GM18951 (cell line): ENCODE data around the gene SRD5A3.
"Not testable (repeated sequence)": the region's sequence is repeated elsewhere in the genome, so short reads cannot be mapped to it uniquely, and the experiment has no call there.

Experiments used
- POLR2A ChIP-seq: IDR thresholded peaks from 4 replicates; pipeline ENCODE4 v1.6.1; 2011; ENCODE audit warnings: mild to moderate bottlenecking; ENCODE audit not compliant: insufficient read length, insufficient read depth; ENCODE audit errors: extremely low read depth
- in situ Hi-C: fragments of 300-500 bp; cut with MboI; formaldehyde crosslinking; loops from one replicate; pipeline ENCODE4 v1.12.0; 2022; ENCODE audit warnings: low sequenced_read_pairs, mixed read lengths, inconsistent platforms; ENCODE audit not compliant: unreplicated experiment

The SRD5A3 gene

DNA sequence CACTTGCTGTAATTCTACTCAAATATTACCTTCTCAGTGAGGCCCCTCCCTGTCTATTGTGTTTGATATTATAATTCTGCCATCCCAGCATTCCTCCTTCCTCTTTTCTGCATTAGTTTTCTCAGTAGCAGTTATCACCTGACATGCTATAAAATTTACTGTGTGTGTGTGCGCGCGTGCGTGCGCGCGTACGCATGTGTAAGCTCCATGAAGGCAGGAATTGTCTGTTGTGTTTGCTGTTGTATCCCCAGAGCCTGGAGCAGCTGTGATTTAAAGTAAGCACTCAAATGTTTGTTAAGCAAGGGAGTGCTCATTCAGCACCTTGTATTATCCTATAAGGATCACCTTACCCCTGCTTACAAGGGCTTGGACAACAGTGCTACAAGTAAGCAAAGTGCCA, 8.6 kb downstream of the SRD5A3 start:
- TF ChIP-seq POLR2A = no peak
- in situ Hi-C loops = no loop called here

DNA sequence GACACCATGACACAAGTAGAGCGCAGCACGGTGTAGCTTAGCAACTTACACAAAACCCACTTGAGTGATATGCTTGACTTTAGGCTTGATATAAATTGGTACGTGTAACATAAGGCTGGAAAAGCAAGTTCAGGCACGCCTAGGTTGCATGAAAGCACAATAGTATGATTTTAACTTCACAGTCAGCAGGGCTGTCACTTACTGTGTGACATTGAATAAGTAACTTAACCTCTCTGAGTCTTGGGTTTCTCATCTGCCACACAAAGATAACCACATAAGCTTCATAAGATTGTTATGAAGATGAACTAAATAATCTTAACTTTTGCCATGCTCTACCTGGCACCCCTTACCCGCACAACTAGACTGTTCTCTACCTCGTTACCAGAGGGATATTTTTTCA, 9.5 kb downstream of the SRD5A3 start:
- in situ Hi-C loops = no loop called here
- no peak for TF ChIP-seq POLR2A

DNA sequence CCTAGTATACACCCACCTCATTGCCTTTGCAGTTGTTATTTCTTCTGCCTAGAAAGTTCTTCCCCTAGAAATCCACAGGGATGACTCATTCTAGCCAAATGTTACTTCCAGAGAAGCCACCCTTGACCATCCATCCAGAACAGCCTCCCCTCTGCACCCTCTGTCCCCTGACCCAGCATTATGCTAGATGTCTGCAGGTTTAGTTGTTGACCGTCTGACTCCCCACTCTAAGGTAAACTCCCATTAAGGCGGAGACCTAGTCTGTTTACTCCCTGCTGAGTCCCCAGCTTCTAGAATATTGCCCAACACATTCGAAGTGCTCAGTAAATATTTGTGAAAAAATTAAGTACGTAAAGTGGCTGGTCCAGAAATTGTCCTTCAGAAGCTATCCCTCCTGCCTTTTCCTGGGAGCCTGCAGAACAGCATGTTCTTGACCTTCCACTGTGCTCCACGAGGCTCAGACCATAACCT, 11.0 kb downstream of the SRD5A3 start:
- no peak for TF ChIP-seq POLR2A
- in situ Hi-C loops = no loop called here

DNA sequence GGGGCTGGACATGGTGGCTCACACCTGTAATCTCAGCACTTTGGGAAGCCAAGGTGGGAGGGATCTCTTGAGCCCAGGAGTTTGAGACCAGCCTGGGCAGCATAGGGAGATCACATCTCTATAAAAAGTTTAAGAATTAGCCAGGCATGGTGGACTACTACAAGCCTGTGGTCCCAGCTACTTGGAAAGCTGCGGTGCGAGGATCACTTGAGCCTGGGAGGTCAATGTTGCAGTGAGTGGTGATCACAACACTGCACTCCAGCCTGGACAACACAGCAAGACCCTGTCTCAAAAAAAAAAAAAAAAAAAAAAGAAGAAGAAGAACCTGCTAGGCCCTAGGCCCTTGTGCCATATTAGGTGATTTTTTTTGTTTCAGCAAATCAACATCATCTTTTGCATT, 12.2 kb downstream of the SRD5A3 start:
- in situ Hi-C loops = no loop called here
- no peak for TF ChIP-seq POLR2A

DNA sequence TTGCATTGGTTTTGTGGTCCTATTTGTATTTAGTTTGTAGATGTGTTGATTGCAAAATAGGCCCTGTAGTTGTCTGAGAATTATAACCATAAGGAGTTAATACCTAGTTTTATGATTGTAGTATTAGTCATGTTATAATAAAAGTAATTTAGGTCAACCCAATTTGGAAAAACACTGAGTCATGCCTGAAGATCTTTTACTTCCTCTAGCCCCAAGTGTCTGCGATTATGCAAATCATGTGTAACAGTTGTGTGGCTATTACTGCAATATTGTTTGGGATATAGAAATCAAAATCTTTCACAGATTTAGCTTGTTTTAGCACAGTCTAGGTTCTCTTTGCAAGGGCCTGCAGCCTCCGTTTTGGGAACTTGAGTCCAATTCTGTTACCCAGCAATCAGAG, 12.6 kb downstream of the SRD5A3 start:
- in situ Hi-C loops = no loop called here
- TF ChIP-seq POLR2A = no peak

DNA sequence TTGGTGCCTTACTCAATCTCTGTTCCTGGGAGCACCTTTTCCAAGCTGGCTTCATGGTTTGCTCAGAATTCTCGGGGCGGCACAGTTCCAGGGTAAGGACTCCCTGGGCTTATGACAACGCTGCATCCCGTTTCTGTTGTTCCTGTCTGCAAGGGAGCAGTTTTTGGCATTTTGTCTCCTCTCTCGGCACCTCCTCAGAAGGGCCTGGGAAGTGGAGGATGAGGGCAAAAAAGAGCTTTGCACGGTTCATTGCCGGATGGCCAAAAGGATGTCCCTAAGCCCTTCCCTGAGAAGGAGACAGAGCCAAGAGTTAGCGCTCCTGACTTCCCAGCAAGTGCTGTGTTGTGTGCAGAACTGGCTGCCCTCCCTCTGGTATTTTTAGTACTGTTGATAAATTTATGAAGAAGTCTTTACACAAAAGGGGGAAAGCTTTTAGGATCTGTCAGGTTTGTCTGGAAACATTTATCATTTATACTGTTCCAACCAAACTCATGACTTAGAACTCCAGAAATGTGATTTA, 13.4 kb downstream of the SRD5A3 start:
- in situ Hi-C loops = no loop called here
- no peak for TF ChIP-seq POLR2A

DNA sequence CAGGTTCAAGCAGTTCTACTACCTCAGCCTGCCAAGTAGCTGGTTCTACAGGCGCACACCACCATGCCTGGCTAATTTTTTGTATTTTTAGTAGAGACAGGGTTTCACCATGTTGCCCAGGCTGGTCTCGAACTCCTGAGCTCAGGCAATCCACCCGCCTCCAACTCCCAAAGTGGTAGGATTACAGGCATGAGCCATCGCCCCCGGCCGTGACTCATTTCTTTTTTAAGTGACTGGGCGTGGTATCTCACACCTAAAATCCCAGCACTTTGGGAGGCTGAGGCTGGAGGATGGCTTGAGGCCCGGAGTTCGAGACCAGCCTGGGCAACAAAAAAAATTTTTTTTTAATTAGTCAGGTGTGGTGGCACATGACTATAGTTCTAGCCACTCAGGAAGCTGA, 16.9 kb downstream of the SRD5A3 start:
- in situ Hi-C loops = not testable (repeated sequence)

DNA sequence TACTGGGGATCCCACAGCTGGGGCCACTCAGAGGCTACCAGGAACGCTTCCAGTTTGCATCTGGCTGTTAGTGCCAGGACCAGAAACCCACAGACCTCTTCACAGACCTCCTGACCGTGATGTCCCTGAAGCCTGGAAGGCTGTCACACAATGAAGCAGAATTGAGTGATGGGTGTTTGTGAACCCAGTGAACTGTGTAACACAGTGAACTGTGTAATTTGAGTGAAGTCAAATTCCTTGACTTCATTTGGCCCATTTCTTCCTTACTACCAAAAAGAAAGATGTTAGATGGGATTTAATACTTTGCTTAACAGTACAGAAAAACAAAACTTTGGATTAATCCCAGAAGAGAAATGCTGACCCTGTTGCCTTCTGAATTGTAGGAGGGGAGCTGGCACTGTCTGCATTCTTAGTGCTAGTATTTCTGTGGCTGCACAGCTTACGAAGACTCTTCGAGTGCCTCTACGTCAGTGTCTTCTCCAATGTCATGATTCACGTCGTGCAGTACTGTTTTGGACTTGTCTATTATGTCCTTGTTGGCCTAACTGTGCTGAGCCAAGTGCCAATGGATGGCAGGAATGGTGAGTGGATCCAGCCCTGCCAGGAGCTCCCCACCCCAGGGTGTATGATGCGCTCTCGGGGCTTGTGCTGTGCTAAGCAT, 17.8 kb downstream of the SRD5A3 start:
- in situ Hi-C loops = no loop called here
- TF ChIP-seq POLR2A = no peak

GRCh38 chr4:55364691-55365344, 18.8 kb downstream of the SRD5A3 start:
- no peak for TF ChIP-seq POLR2A
- in situ Hi-C loops = no loop called here

DNA sequence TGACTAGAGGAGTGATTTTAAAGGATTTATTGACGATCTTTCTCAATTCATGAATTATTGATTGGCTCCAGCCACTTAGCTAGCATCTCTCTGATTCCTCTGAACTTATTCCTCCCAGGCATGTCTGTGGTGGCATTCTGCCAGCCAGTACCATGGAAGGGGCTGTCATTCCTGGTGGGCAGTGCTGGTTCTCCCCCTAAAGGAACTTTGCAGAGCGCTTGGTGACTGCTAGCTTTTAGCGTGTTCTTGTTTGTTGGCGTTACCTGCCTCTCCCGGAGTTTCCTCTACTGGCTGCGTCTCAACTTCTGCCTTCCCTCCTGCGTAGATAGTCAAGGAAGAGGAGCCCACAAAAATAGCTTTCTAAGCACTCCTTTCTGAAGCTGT, 19.3 kb downstream of the SRD5A3 start:
- no peak for TF ChIP-seq POLR2A
- in situ Hi-C loops = no loop called here

GRCh38 chr4:55366621-55367020, 20.6 kb downstream of the SRD5A3 start:
- TF ChIP-seq POLR2A = no peak
- in situ Hi-C loops = no loop called here

DNA sequence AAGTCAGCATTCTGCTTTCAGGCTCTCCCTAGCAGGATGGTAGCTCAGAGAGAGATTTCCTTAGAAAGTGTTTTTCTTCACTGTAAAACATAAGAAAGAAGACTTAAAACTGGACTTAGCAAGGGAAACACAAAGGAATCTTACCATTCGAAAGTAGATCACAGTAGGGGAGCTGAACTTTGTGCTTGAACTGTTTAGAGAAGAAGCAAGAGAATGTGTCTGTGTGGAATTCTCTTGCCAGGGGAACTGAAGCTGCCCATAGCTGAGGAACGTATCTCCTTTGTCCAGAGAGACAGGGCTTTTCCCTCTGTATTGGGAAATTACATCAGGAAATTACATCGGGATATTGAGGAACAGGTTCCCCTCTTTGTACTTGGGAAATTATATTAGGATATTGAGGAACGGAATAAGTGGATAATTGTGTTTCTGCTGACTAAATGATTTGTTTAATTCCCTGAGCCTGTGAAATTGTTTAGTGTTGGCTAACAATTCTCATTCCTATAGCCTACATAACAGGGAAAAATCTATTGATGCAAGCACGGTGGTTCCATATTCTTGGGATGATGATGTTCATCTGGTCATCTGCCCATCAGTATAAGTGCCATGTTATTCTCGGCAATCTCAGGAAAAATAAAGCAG, 21.2 kb downstream of the SRD5A3 start:
- no peak for TF ChIP-seq POLR2A
- in situ Hi-C loops = no loop called here

DNA sequence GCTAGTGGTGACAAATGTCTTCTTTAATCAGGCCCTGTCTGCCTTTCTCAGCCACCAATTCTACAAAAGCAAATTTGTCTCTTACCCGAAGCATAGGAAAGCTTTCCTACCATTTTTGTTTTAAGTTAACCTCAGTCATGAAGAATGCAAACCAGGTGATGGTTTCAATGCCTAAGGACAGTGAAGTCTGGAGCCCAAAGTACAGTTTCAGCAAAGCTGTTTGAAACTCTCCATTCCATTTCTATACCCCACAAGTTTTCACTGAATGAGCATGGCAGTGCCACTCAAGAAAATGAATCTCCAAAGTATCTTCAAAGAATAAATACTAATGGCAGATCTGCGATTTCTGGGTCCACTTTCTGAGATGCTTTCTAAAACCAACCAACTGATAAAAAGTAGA, 23.9 kb downstream of the SRD5A3 start:
- TF ChIP-seq POLR2A = no peak
- in situ Hi-C loops = no loop called here

- TF ChIP-seq POLR2A = no peak
- in situ Hi-C loops = no loop called here
Measured at GRCh38 chr4:55372259-55372658, 26.2 kb downstream of the SRD5A3 start.

- no peak for TF ChIP-seq POLR2A
- in situ Hi-C loops = no loop called here
Measured at GRCh38 chr4:55373461-55373860, 27.4 kb downstream of the SRD5A3 start.
